ENCODE data around the gene IL7R.
"Not testable (repeated sequence)": the region's sequence is repeated elsewhere in the genome, so short reads cannot be mapped to it uniquely, and the experiment has no call there.

IL7R gene

GRCh38 chr5:35847491-35847890, 9.2 kb upstream of the IL7R start:
- FAIRE-seq (no peak), DNase-seq (ENCODE audit: insufficient read length) (no peak)
- TF ChIP-seq POLR2A (IDR thresholded peaks at IDR 0.05; ENCODE audit: low read depth, low read length) (no peak), POLR2AphosphoS5 (IDR thresholded peaks at IDR 0.05; ENCODE audit: low read depth, low read length) (no peak), TAF1 (IDR thresholded peaks at IDR 0.05; ENCODE audit: borderline replicate concordance, low read depth, low read length) (no peak)

GRCh38 chr5:35847961-35848360, 8.7 kb upstream of the IL7R start:
- no peak for TF ChIP-seq TAF1 (IDR thresholded peaks at IDR 0.05; ENCODE audit: borderline replicate concordance, low read depth, low read length)
- no peak for TF ChIP-seq POLR2A (IDR thresholded peaks at IDR 0.05; ENCODE audit: low read depth, low read length)
- no peak for TF ChIP-seq POLR2AphosphoS5 (IDR thresholded peaks at IDR 0.05; ENCODE audit: low read depth, low read length)
- DNase-seq (ENCODE audit: insufficient read length) (no peak), FAIRE-seq (no peak)

DNA sequence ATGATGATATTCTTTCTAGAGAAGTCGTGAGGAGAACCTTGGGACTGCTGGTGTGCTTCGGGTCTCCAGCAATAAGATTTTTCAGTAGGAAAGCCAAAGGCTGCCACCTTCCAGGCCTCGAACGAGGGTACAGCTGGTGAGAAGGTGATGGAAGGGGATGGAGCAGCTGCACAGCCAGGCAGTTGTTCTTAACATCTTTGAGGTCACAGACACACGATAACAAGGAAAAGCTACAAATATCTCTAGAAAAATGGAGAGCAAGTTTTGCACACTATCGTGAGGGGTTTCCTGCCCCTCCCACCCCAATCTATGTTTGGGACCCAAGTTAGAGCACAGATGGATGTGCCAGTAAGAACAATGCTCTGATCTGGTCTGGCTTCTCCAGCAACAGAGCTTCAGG, 6.8 kb upstream of the IL7R start:
- TF ChIP-seq TAF1 (IDR thresholded peaks at IDR 0.05; ENCODE audit: borderline replicate concordance, low read depth, low read length): no peak
- TF ChIP-seq POLR2A (IDR thresholded peaks at IDR 0.05; ENCODE audit: low read depth, low read length): no peak
- no peak for TF ChIP-seq POLR2AphosphoS5 (IDR thresholded peaks at IDR 0.05; ENCODE audit: low read depth, low read length)
- FAIRE-seq: no peak
- DNase-seq (ENCODE audit: insufficient read length): no peak

DNA sequence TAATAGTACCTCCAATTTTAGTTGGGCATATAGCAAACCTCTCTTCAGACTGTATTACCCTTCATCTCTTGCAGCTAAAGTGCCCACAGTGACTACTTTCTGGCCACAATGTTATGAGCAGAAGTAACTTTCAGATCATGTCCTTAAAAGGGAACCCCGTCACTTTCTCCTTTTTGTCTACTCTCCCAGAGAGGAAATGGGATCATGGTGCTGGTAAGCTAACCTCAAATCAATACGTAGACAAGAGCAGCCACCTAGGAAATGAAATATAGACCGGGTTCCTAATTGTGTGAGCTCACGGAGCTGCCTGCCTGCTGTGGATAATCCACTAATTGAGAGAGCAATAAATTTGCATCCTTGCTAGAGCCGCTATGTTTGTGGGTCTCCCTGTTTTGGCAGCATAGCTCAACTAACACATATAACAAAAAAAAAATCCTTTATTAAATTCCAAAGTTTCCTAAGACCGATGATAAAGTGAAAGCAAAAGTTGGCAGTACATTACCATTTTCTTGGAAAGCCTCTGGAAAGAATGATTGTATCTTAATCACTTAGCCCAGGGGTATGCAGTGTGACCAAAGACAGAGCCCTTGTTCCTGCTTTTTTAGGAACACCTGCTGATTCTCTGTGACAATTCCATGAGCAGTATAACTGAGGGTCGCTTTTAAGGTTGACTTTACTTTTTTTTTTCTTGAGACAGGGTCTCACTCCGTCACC, 5.6 kb upstream of the IL7R start:
- FAIRE-seq: no peak
- TF ChIP-seq TAF1 (IDR thresholded peaks at IDR 0.05; ENCODE audit: borderline replicate concordance, low read depth, low read length) (no peak), POLR2A (IDR thresholded peaks at IDR 0.05; ENCODE audit: low read depth, low read length) (no peak), POLR2AphosphoS5 (IDR thresholded peaks at IDR 0.05; ENCODE audit: low read depth, low read length) (no peak)
- DNase-seq (ENCODE audit: insufficient read length): no peak

DNA sequence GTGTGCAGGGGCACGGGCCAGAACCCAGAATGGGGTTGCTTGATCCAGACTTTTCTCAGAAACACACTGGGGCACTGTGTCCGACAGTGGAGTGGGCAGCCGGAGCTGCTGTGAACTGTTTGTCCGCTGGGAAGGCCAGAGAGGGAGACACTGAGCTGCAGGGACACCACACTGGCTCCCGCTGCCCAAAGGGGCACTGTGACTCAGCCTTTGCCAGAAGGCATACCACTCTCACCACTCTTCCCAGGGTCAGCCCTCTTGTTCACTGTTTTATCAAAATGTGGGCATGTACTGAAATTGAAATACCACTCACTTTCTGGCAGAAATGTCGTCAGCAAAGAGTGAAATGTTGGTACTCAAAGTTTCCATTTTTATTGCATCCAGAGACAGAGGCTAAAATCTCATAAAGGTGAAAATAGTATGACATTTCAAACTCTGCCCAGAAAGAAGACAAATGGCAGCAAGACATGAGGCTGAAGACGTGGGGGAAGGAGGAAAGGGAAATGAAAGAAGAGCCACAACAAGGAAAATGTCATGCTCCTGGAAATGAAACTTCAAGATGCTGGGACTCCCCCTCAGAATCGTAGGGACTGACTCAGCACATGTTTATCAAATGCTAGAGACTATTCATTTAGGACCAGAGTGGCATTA, 4.5 kb upstream of the IL7R start:
- FAIRE-seq (peak; percentile 73), DNase-seq (ENCODE audit: insufficient read length) (no peak)
- no peak for TF ChIP-seq POLR2A (IDR thresholded peaks at IDR 0.05; ENCODE audit: low read depth, low read length)
- TF ChIP-seq POLR2AphosphoS5 (IDR thresholded peaks at IDR 0.05; ENCODE audit: low read depth, low read length): no peak
- no peak for TF ChIP-seq TAF1 (IDR thresholded peaks at IDR 0.05; ENCODE audit: borderline replicate concordance, low read depth, low read length)

GRCh38 chr5:35852773-35853172, 3.9 kb upstream of the IL7R start:
- no peak for FAIRE-seq
- TF ChIP-seq POLR2AphosphoS5 (IDR thresholded peaks at IDR 0.05; ENCODE audit: low read depth, low read length): no peak
- no peak for TF ChIP-seq POLR2A (IDR thresholded peaks at IDR 0.05; ENCODE audit: low read depth, low read length)
- TF ChIP-seq TAF1 (IDR thresholded peaks at IDR 0.05; ENCODE audit: borderline replicate concordance, low read depth, low read length): no peak
- DNase-seq (ENCODE audit: insufficient read length): no peak

GRCh38 chr5:35853631-35854030, 3.1 kb upstream of the IL7R start:
- TF ChIP-seq POLR2A (IDR thresholded peaks at IDR 0.05; ENCODE audit: low read depth, low read length) (no peak), POLR2AphosphoS5 (IDR thresholded peaks at IDR 0.05; ENCODE audit: low read depth, low read length) (no peak), TAF1 (IDR thresholded peaks at IDR 0.05; ENCODE audit: borderline replicate concordance, low read depth, low read length) (no peak)
- FAIRE-seq (peak; percentile 62), DNase-seq (ENCODE audit: insufficient read length) (no peak)

DNA sequence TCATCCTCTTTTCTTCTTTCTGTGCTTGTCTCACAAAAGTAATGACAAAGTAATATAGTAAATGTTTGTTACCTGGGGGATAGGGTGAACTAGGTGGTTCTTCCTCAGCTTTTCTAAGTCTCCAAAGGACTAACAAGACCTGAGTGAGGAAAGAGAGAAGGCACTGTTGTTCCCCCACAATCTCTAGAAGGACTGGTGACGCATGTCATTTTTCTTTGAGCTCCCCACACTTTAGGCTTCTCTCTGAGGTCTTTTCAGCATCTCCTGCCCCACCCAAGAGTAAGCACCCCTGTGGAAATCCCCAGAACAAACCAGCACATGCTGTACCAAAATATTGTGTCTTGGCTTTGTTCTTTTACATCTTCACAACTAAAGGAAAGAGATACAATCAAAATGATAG, 2.4 kb upstream of the IL7R start:
- FAIRE-seq (peak; percentile 9), DNase-seq (ENCODE audit: insufficient read length) (no peak)
- TF ChIP-seq POLR2A (IDR thresholded peaks at IDR 0.05; ENCODE audit: low read depth, low read length) (no peak), POLR2AphosphoS5 (IDR thresholded peaks at IDR 0.05; ENCODE audit: low read depth, low read length) (no peak), TAF1 (IDR thresholded peaks at IDR 0.05; ENCODE audit: borderline replicate concordance, low read depth, low read length) (no peak)

DNA sequence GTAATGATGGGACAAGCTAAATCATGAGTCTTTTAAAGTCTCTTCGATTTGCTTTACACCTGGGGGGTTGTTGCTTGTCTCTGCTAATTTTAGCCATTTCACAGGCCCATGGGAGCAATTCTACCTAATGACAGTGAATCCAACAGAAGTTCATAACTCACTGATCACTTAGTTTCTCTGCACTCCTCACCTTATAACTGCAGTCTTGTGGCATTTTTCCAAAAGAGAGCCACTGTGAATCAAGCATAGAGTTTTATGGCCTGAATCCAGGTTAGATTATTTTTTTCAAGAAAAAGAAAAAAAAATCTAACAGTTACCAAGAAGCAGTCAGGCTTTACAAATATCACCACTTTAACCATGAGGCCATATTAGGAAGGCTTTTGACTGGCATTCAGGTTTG, 1.5 kb upstream of the IL7R start:
- DNase-seq (ENCODE audit: insufficient read length) (no peak), FAIRE-seq (no peak)
- TF ChIP-seq TAF1 (IDR thresholded peaks at IDR 0.05; ENCODE audit: borderline replicate concordance, low read depth, low read length) (no peak), POLR2AphosphoS5 (IDR thresholded peaks at IDR 0.05; ENCODE audit: low read depth, low read length) (no peak), POLR2A (IDR thresholded peaks at IDR 0.05; ENCODE audit: low read depth, low read length) (no peak)

GRCh38 chr5:35856186-35856764, 416 bp upstream of the IL7R start:
- DNase-seq (ENCODE audit: insufficient read length): not testable (repeated sequence)
- peak; percentile 9 for FAIRE-seq

- TF ChIP-seq TAF1 (IDR thresholded peaks at IDR 0.05; ENCODE audit: borderline replicate concordance, low read depth, low read length) (no peak), POLR2A (IDR thresholded peaks at IDR 0.05; ENCODE audit: low read depth, low read length) (no peak), POLR2AphosphoS5 (IDR thresholded peaks at IDR 0.05; ENCODE audit: low read depth, low read length) (no peak)
- FAIRE-seq: peak; percentile 68
These were observed 1.0 kb downstream of the IL7R start for GRCh38 chr5:35857606-35858205.

More at GRCh38 chr5:35857606-35858205, 1.0 kb downstream of the IL7R start:
- DNase-seq (ENCODE audit: insufficient read length): no peak

All from GM12892 (cell line).